IMR-90 (cell line): Measurements from ENCODE around the gene AGK. TPM values are rescaled to one million over a fixed set of nuclear protein-coding genes. Genes with fewer than 3 reads are reported as not detected.

ENCODE experiments used
- ATAC-seq: fragments of 200-7000 bp; cut with Tn5 transposase; 2 replicates; pipeline ENCODE4 v1.9.1; 2020; ENCODE audit warnings: low read depth, mild to moderate bottlenecking, moderate library complexity
- BruUV-seq: library from RNA; stranded (reverse); fragments of 400-500 nt; replicated peaks from 2 replicates; lab custom pipeline; 2021; lab: Mats Ljungman, UMichigan
- CTCF ChIA-PET: fragments of 300-600 bp; formaldehyde crosslinking; extraction: SDS; loops from one replicate; lab custom pipeline; 2021; ENCODE audit warnings: antibody characterized with exemption; lab: Yijun Ruan, JAX
- POLR2A ChIA-PET: fragments of 300-600 bp; sonication (Branson Sonifier 250); formaldehyde crosslinking; loops from one replicate; lab custom pipeline; 2022; ENCODE audit warnings: antibody characterized with exemption; ENCODE audit not compliant: unreplicated experiment; lab: Charles Lee
- DNase-seq: peaks from one replicate; pipeline ENCODE4 v3.0.0; 2013
- H2AFZ ChIP-seq: replicated peaks from 2 replicates; pipeline ENCODE3; 2013; ENCODE audit warnings: low read length, mild to moderate bottlenecking; ENCODE audit not compliant: poor library complexity
- H2AK5ac ChIP-seq: 2 replicates; pipeline ENCODE4 v1.6.1; 2013; ENCODE audit warnings: low read depth, low read length, inconsistent platforms
- H2AK9ac ChIP-seq: replicated peaks from 2 replicates; pipeline ENCODE3; 2013; ENCODE audit warnings: mild to moderate bottlenecking, low read depth, low read length, moderate library complexity; ENCODE audit not compliant: poor library complexity
- H2BK120ac ChIP-seq: 2 replicates; pipeline ENCODE4 v1.6.1; 2013; ENCODE audit warnings: low read depth, low read length, inconsistent platforms
- H2BK15ac ChIP-seq: 3 replicates; pipeline ENCODE4 v1.6.1; 2013; ENCODE audit warnings: low read depth, low read length, inconsistent platforms
- H2BK20ac ChIP-seq: 2 replicates; pipeline ENCODE4 v1.6.1; 2013; ENCODE audit warnings: low read depth, mild to moderate bottlenecking, inconsistent platforms, low read length, moderate library complexity
- H2BK5ac ChIP-seq: 2 replicates; pipeline ENCODE4 v1.6.1; 2013; ENCODE audit warnings: mild to moderate bottlenecking, low read depth, low read length, inconsistent platforms; ENCODE audit not compliant: poor library complexity, severe bottlenecking
- H3K14ac ChIP-seq: replicated peaks from 2 replicates; pipeline ENCODE4 v1.6.1; 2013; ENCODE audit warnings: low read depth, low read length, inconsistent platforms
- H3K18ac ChIP-seq: 2 replicates; pipeline ENCODE4 v1.6.1; 2013; ENCODE audit warnings: low read depth, low read length, control low read depth
- H3K23ac ChIP-seq: 2 replicates; pipeline ENCODE4 v1.6.1; 2013; ENCODE audit warnings: low read depth, low read length, inconsistent platforms
- H3K27ac ChIP-seq: 2 replicates; pipeline ENCODE4 v1.5.1; 2013; ENCODE audit warnings: mild to moderate bottlenecking, control low read depth, low read length; ENCODE audit not compliant: insufficient read depth
- H3K27me3 ChIP-seq: 2 replicates; pipeline ENCODE4 v1.6.1; 2013; ENCODE audit warnings: low read length; ENCODE audit not compliant: control insufficient read depth, insufficient read depth
- H3K36me3 ChIP-seq: 2 replicates; pipeline ENCODE4 v1.6.1; 2013; ENCODE audit warnings: low read length, mixed read lengths; ENCODE audit not compliant: control insufficient read depth, insufficient read depth
- H3K4ac ChIP-seq: 2 replicates; pipeline ENCODE4 v1.6.1; 2013; ENCODE audit warnings: low read depth, low read length, inconsistent platforms
- H3K4me1 ChIP-seq: 2 replicates; pipeline ENCODE4 v1.6.1; 2013; ENCODE audit warnings: low read length, mixed read lengths; ENCODE audit not compliant: control insufficient read depth, insufficient read depth
- H3K4me2 ChIP-seq: 2 replicates; pipeline ENCODE4 v1.6.1; 2013; ENCODE audit warnings: low read depth, mild to moderate bottlenecking, control low read depth, low read length, moderate library complexity
- H3K4me3 ChIP-seq: 2 replicates; pipeline ENCODE4 v1.5.1; 2013; ENCODE audit warnings: low read depth, mild to moderate bottlenecking, control low read depth, low read length, moderate library complexity; ENCODE audit not compliant: insufficient read depth
- H3K56ac ChIP-seq: 2 replicates; pipeline ENCODE4 v1.6.1; 2013; ENCODE audit warnings: low read length, inconsistent platforms; ENCODE audit not compliant: insufficient read depth; ENCODE audit errors: extremely low read depth
- H3K79me1 ChIP-seq, 2 experiments: 2 replicates each; pipeline ENCODE4 v1.6.1; 2013; ENCODE audit warnings: low read length in 2 of 2, inconsistent platforms in 1 of 2, low read depth in 1 of 2
- H3K9ac ChIP-seq: 2 replicates; pipeline ENCODE4 v1.6.1; 2013; ENCODE audit warnings: low read depth, low read length, control low read depth
- H3K9me1 ChIP-seq: 2 replicates; pipeline ENCODE4 v1.6.1; 2013; ENCODE audit warnings: low read length, inconsistent platforms; ENCODE audit not compliant: insufficient read depth
- H3K9me3 ChIP-seq: 2 replicates; pipeline ENCODE4 v1.6.1; 2013; ENCODE audit warnings: low read length; ENCODE audit not compliant: control insufficient read depth, insufficient read depth
- H4K20me1 ChIP-seq: 2 replicates; pipeline ENCODE4 v1.6.1; 2013; ENCODE audit warnings: low read length, inconsistent platforms; ENCODE audit not compliant: insufficient read depth
- H4K5ac ChIP-seq: 2 replicates; pipeline ENCODE4 v1.6.1; 2013; ENCODE audit warnings: mild to moderate bottlenecking, low read depth, low read length, control low read depth
- H4K8ac ChIP-seq, 2 experiments: 2 replicates each; pipeline ENCODE4 v1.6.1; 2013; ENCODE audit warnings: low read depth in 2 of 2, low read length in 2 of 2, control low read depth in 1 of 2, inconsistent platforms in 1 of 2
- H4K91ac ChIP-seq: 2 replicates; pipeline ENCODE4 v1.6.1; 2013; ENCODE audit warnings: low read depth, low read length, inconsistent platforms; ENCODE audit not compliant: insufficient read depth
- BHLHE40 ChIP-seq: fragments of 150-350 bp; IDR thresholded peaks from 2 replicates; pipeline ENCODE4 v1.6.1; 2016; ENCODE audit warnings: mild to moderate bottlenecking, low read depth, low read length
- CEBPB ChIP-seq: IDR thresholded peaks from 2 replicates; pipeline ENCODE4 v1.6.1; 2012; ENCODE audit warnings: low read depth, low read length, improper control_type of control experiment
- CHD1 ChIP-seq: IDR thresholded peaks from 2 replicates; pipeline ENCODE4 v1.6.1; 2012; ENCODE audit warnings: low read depth, low read length, improper control_type of control experiment
- CTCF ChIP-seq: conservative IDR thresholded peaks from 2 replicates; pipeline ENCODE4 v1.5.1; 2012; ENCODE audit warnings: mild to moderate bottlenecking, low read depth, low read length, improper control_type of control experiment
- ELK1 ChIP-seq: fragments of 150-350 bp; IDR thresholded peaks from 2 replicates; pipeline ENCODE4 v1.6.1; 2016; ENCODE audit warnings: low read depth, mild to moderate bottlenecking, low read length, moderate library complexity, borderline replicate concordance
- FOS ChIP-seq: fragments of 150-350 bp; IDR thresholded peaks from 2 replicates; pipeline ENCODE4 v1.6.1; 2016; ENCODE audit warnings: low read depth, low read length
- MAZ ChIP-seq: IDR thresholded peaks from 2 replicates; pipeline ENCODE4 v1.6.1; 2012; ENCODE audit warnings: low read depth, mild to moderate bottlenecking, low read length, improper control_type of control experiment, moderate library complexity, borderline replicate concordance
- MXI1 ChIP-seq: IDR thresholded peaks from 2 replicates; pipeline ENCODE4 v1.6.1; 2012; ENCODE audit warnings: low read depth, mild to moderate bottlenecking, low read length, moderate library complexity, borderline replicate concordance
- POLR2A ChIP-seq: IDR thresholded peaks from 2 replicates; pipeline ENCODE4 v1.6.1; 2012; ENCODE audit warnings: mild to moderate bottlenecking, low read depth, low read length
- RAD21 ChIP-seq: IDR thresholded peaks from 2 replicates; pipeline ENCODE4 v1.6.1; 2012; ENCODE audit warnings: low read length, improper control_type of control experiment
- RCOR1 ChIP-seq: IDR thresholded peaks from 2 replicates; pipeline ENCODE4 v1.6.1; 2012; ENCODE audit warnings: mild to moderate bottlenecking, low read length, improper control_type of control experiment; ENCODE audit not compliant: insufficient replicate concordance
- RFX5 ChIP-seq: IDR thresholded peaks from 2 replicates; pipeline ENCODE4 v1.8.0; 2012; ENCODE audit warnings: low read depth, mild to moderate bottlenecking, low read length, moderate library complexity
- SMC3 ChIP-seq: fragments of 150-350 bp; IDR thresholded peaks from 2 replicates; pipeline ENCODE4 v1.6.1; 2016; ENCODE audit warnings: low read depth, mild to moderate bottlenecking, antibody characterized with exemption, low read length, moderate library complexity
- USF2 ChIP-seq: fragments of 150-350 bp; IDR thresholded peaks from 2 replicates; pipeline ENCODE4 v1.6.1; 2017; ENCODE audit warnings: mild to moderate bottlenecking, antibody characterized with exemption, low read length, low read depth
- WGBS, 2 experiments: methylation state at CpG; one replicate each; pipeline versions ENCODE4 v1.1.5 to v1.1.7; 2013; ENCODE audit warnings: missing lambda C conversion rate in 2 of 2; ENCODE audit not compliant: insufficient read length in 1 of 2; ENCODE audit errors: extremely low coverage in 2 of 2; 5-methylcytosine and 5-hydroxymethylcytosine counted together
- dilution Hi-C: fragments of 300-500 bp; cut with HindIII; formaldehyde crosslinking; loops from one replicate; pipeline ENCODE4 v1.14.3; 2018; ENCODE audit warnings: low sequenced_read_pairs; ENCODE audit not compliant: unreplicated experiment
- in situ Hi-C: fragments of 300-500 bp; cut with MboI; formaldehyde crosslinking; loops from 3 replicates; pipeline ENCODE4 v1.14.3; 2019; ENCODE audit warnings: low sequenced_read_pairs, inconsistent platforms, mixed read lengths
- intact Hi-C: fragments of 100-400 bp; cut with micrococcal nuclease; formaldehyde crosslinking; loops from 2 replicates; pipeline ENCODE4 v1.10.0; 2022
- polyA plus RNA-seq, 3 experiments: library from polyadenylated mRNA; depleted of rRNA; stranded (reverse); fragments of >200 nt; gene quantifications; 2 replicates each; pipeline ENCODE4 v1.2.3, GENCODE V29; 2012; ENCODE audit warnings: low replicate concordance in 1 of 3
- total RNA-seq: library from RNA; depleted of rRNA; stranded (reverse); fragments of >200 nt; gene quantifications from 2 replicates; pipeline ENCODE4 v1.2.3, GENCODE V29; 2012

The AGK gene
- total and polyA plus RNA-seq, 2 of the 4 experiments (the other 2 are of a cell fraction): 35.5 to 37.3 TPM

GRCh38 chr7:141702047-141702567 is 150.9 kb downstream of the AGK start, which contains the start of gene DENND11:
Gene DENND11, minus strand, starts transcription at chr7:141702166. Its CDS starts 13 bp downstream, at chr7:141702153.
- H3K4me3 ChIP-seq: peak within 1 kb of the TSS; percentile 88
- no peak for TF ChIP-seq RAD21
- no peak for TF ChIP-seq ELK1
- no peak for TF ChIP-seq USF2
- TF ChIP-seq CEBPB: no peak
- no peak for TF ChIP-seq MXI1
- no peak; the same call in 1 of the 2 replicates for TF ChIP-seq MAZ
- TF ChIP-seq RCOR1: no peak
- TF ChIP-seq BHLHE40: no peak
- no peak for TF ChIP-seq SMC3
- no peak for TF ChIP-seq FOS
- no peak for TF ChIP-seq POLR2A
- no peak for TF ChIP-seq CHD1
- no peak for TF ChIP-seq RFX5
- no peak for TF ChIP-seq CTCF
- H4K8ac ChIP-seq: peak within 1 kb of the TSS in 1 of 2 experiments; percentile 15; a peak in 1 of 4 replicates
- no peak within 1 kb of the TSS for H4K91ac ChIP-seq
- H3K27me3 ChIP-seq: peaks cover 3% of the 10 kb centered on the region; the same call in 1 of the 2 replicates
- peak within 1 kb of the TSS; percentile 89 for H3K4me2 ChIP-seq
- no peak within 1 kb of the TSS for H3K14ac ChIP-seq
- no peaks in the 10 kb centered on the region; the same call in 1 of the 2 replicates for H4K20me1 ChIP-seq
- in situ Hi-C loops (no loop called here), intact Hi-C loops (loop anchor here (2.0 kb wide), 1 partner anchor 37 kb away; the partner anchor contains the start of gene SSBP1), dilution Hi-C loops (no loop called here)
- H2BK15ac ChIP-seq: no peak within 1 kb of the TSS; the same call in 2 of the 3 replicates
- H3K4me1 ChIP-seq: peaks cover 1% of the 10 kb centered on the region; the same call in 1 of the 2 replicates
- 0% methylated on average over 24 of the region's 62 CpGs; no CpG with 5 or more reads in 1 of the 2 experiments for WGBS, 2 experiments
- no peak within 1 kb of the TSS for H2AK5ac ChIP-seq
- peak within 1 kb of the TSS; percentile 94 for H2AFZ ChIP-seq
- POLR2A ChIA-PET: no interaction called here
- no peaks in the 10 kb centered on the region for H3K9me1 ChIP-seq
- H3K9me3 ChIP-seq: no peaks in the 10 kb centered on the region
- H3K4ac ChIP-seq: no peak within 1 kb of the TSS
- H3K79me1 ChIP-seq: peaks cover 6 to 8% of the 10 kb centered on the region in 2 experiments; a peak in 2 of 4 replicates
- BruUV-seq: no TSS peak
- DNase-seq: peak; percentile 11
- peak within 1 kb of the TSS; percentile 33 for H2AK9ac ChIP-seq
- H2BK5ac ChIP-seq: no peak within 1 kb of the TSS
- H2BK120ac ChIP-seq: no peak within 1 kb of the TSS
- H3K27ac ChIP-seq: peak within 1 kb of the TSS; percentile 37; the same call in 1 of the 2 replicates
- ATAC-seq: peak; percentile 88
- H4K5ac ChIP-seq: no peak within 1 kb of the TSS
- CTCF ChIA-PET: interaction anchor here (0.7 kb wide), 1 partner anchor 47 kb away, joined by 3 read pairs; no protein-coding TSS in a partner anchor
- H3K23ac ChIP-seq: peak within 1 kb of the TSS; percentile 33; the same call in 1 of the 2 replicates
- no peak within 1 kb of the TSS for H2BK20ac ChIP-seq
- no peak within 1 kb of the TSS for H3K18ac ChIP-seq
- no peak within 1 kb of the TSS for H3K56ac ChIP-seq
- H3K9ac ChIP-seq: peak within 1 kb of the TSS; percentile 64
- no peaks in the 10 kb centered on the region for H3K36me3 ChIP-seq
